RWPE2 (cell line): ENCODE results near the gene ATAT1.
A peak's percentile ranks its signal among the peaks of the same experiment; 100 is the strongest.

Experiments
- ATAC-seq: fragments of 200-7000 bp; cut with Tn5 transposase; 3 replicates; pipeline ENCODE4 v1.9.1; 2021; ENCODE audit warnings: low read depth
- DNase-seq: peaks from one replicate; pipeline ENCODE4 v3.0.0-alpha.2; 2020; ENCODE audit warnings: low spot score
- H3K27ac ChIP-seq: fragments of 450-650 bp; 2 replicates; pipeline ENCODE4 v1.5.1; 2017; ENCODE audit warnings: mild to moderate bottlenecking; ENCODE audit not compliant: poor library complexity, severe bottlenecking
- H3K27me3 ChIP-seq: fragments of 250-450 bp; sonication (Bioruptor Pico); 2 replicates; pipeline ENCODE4 v1.5.1; 2021; ENCODE audit warnings: mild to moderate bottlenecking, moderate library complexity; ENCODE audit not compliant: insufficient read depth, poor library complexity, severe bottlenecking
- H3K36me3 ChIP-seq: fragments of 250-450 bp; sonication (Bioruptor Pico); 2 replicates; pipeline ENCODE4 v1.5.1; 2020; ENCODE audit warnings: low read depth, mild to moderate bottlenecking, moderate library complexity
- H3K4me1 ChIP-seq: fragments of 250-450 bp; sonication (Bioruptor Pico); 2 replicates; pipeline ENCODE4 v1.5.1; 2021; ENCODE audit warnings: mild to moderate bottlenecking, moderate library complexity; ENCODE audit not compliant: insufficient read depth, poor library complexity, severe bottlenecking
- H3K4me3 ChIP-seq: fragments of 250-450 bp; sonication (Bioruptor Pico); 2 replicates; pipeline ENCODE4 v1.5.1; 2021; ENCODE audit warnings: mild to moderate bottlenecking, moderate library complexity; ENCODE audit not compliant: severe bottlenecking
- H3K9me3 ChIP-seq: fragments of 250-450 bp; sonication (Bioruptor Pico); 2 replicates; pipeline ENCODE4 v1.5.1; 2021; ENCODE audit warnings: mild to moderate bottlenecking, moderate library complexity; ENCODE audit not compliant: severe bottlenecking
- TF ChIP-seq, protein P1 (sequence below): fragments of 450-650 bp; IDR thresholded peaks from one replicate; pipeline ENCODE4 v1.5.1; 2017; ENCODE audit warnings: mild to moderate bottlenecking, moderate library complexity; ENCODE audit not compliant: poor library complexity, severe bottlenecking

ATAT1 gene

DNA sequence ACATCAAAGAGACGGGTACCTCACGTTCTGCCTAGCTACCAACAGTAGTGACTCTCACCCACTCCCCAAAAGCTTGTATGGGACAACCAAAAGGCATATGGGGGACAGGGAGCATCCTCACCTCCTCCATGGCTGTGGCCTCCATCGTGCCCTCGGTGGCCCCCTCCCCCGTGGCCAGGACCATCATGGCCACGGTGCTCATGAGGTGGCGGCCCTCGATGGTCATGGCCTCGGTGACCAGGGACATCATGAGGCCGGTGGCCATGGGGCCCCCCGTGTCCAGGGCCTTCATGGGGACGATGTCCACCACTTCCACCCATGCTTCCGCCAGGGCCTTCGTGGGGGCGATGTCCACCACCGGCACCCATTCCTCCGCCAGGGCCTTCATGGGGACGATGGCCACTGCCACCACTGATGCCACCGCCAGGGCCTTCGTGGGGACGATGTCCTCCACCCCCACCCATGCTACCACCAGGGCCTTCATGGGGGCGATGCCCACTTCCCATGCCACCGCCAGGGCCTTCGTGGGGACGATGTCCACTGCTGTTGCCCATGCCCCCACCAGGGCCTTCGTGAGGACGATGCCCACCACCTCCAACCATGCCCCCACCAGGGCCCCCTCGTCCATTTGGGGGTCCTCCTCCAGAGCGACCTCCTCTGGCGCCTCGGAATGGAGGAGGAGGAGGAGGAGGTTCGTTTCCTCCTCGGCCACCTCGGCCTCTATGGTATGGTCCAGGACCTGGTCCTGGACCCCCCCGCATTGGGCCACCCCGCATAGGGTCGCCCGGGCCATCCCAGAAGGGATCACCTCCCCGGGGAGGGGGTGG is 24.6 kb upstream of the ATAT1 start:
- ATAC-seq (no peak), DNase-seq (no peak)
- Histone ChIP-seq H3K36me3 (peaks cover 71% of the 10 kb centered on the region), H3K9me3 (no peaks in the 10 kb centered on the region), H3K4me3 (no peak overlapping the region), H3K27me3 (no peaks in the 10 kb centered on the region), H3K27ac (no peak overlapping the region), H3K4me1 (no peaks in the 10 kb centered on the region)
- TF ChIP-seq, protein P1, sequence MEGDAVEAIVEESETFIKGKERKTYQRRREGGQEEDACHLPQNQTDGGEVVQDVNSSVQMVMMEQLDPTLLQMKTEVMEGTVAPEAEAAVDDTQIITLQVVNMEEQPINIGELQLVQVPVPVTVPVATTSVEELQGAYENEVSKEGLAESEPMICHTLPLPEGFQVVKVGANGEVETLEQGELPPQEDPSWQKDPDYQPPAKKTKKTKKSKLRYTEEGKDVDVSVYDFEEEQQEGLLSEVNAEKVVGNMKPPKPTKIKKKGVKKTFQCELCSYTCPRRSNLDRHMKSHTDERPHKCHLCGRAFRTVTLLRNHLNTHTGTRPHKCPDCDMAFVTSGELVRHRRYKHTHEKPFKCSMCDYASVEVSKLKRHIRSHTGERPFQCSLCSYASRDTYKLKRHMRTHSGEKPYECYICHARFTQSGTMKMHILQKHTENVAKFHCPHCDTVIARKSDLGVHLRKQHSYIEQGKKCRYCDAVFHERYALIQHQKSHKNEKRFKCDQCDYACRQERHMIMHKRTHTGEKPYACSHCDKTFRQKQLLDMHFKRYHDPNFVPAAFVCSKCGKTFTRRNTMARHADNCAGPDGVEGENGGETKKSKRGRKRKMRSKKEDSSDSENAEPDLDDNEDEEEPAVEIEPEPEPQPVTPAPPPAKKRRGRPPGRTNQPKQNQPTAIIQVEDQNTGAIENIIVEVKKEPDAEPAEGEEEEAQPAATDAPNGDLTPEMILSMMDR: no peak

- H3K36me3 ChIP-seq: peaks cover 84% of the 10 kb centered on the region
- ATAC-seq (no peak), DNase-seq (no peak)
- no peak overlapping the region for H3K4me3 ChIP-seq
- H3K27ac ChIP-seq: no peak overlapping the region
- no peaks in the 10 kb centered on the region for H3K4me1 ChIP-seq
- H3K9me3 ChIP-seq: no peaks in the 10 kb centered on the region
- H3K27me3 ChIP-seq: no peaks in the 10 kb centered on the region
- TF ChIP-seq, protein P1: no peak
Observed at GRCh38 chr6:30603961-30604360, 22.7 kb upstream of the ATAT1 start.

DNA sequence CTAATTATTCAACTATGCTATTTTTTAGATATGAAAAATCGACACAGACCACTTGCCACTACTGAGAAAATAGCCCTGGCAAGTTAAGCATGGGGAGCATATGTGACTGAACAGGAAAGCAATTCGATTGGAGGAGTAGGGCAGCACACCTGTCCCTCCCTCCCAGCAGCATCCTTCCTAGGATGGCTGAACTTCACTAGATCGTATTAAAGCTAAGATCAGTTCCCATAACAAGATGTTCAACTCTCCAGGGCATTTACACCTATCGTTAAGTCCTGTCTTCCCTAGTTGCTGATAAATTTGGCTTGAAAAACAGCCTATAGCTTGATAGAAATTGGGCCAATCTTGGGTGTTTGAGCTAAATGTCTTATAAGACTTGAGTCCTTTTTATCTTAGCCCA is 16.6 kb upstream of the ATAT1 start:
- no peak overlapping the region for H3K27ac ChIP-seq
- TF ChIP-seq, protein P1: no peak
- peaks cover 60% of the 10 kb centered on the region for H3K36me3 ChIP-seq
- no peak overlapping the region for H3K4me3 ChIP-seq
- peaks cover 15% of the 10 kb centered on the region for H3K4me1 ChIP-seq
- no peaks in the 10 kb centered on the region for H3K27me3 ChIP-seq
- DNase-seq (no peak), ATAC-seq (no peak)
- no peaks in the 10 kb centered on the region for H3K9me3 ChIP-seq

DNA sequence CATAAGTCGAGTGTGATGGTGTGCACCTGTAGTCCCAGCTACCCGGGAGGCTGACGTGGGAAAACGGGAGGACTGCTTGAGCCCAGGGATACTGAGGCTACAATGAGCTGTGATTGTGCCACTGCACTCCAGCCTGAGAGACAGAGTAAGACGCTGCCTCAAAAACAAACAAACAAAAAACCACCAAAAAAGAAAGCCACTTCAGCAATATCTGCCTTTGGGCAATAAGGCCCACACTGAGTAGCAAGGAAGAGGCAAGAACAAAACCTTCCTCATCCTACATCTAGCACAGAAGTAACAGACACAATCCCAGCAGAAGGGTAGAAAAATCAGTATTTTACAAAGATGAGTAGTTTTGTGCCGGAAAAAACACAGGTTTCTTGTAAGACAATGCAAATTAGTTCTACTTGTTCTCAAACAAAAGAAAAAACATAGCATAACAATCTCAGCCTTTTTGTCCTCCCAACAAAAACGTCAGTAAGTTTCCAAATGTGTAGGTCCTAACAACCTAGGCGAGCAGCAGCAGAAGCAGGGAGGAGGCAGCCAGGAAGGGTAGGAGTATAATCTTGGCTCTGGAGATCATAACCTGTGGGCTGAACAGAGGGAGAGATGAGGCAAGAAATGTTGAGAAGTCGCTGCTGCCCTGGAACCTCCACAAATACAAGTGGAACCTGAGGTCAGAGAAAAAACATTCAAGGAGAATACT is 15.4 kb upstream of the ATAT1 start:
- H3K9me3 ChIP-seq: no peaks in the 10 kb centered on the region
- H3K36me3 ChIP-seq: peaks cover 59% of the 10 kb centered on the region
- H3K4me3 ChIP-seq: no peak overlapping the region
- no peaks in the 10 kb centered on the region for H3K27me3 ChIP-seq
- H3K4me1 ChIP-seq: peaks cover 15% of the 10 kb centered on the region
- no peak overlapping the region for H3K27ac ChIP-seq
- no peak for ATAC-seq
- DNase-seq: no peak
- TF ChIP-seq, protein P1: no peak

DNA sequence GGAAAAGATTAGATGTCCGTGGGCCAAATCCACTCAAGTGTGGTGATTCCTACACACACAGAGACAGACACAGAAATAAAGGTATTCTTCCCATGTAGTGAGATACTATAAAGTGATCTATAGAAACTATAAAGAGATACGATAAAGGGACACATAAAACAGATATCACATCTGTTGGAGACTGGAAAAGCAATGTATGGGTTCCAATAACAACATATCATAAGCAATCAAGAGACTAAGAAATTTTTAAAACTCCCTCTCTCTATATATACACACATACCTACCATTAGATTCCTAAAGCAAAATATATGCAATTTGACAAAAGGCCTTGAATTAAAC is 14.8 kb upstream of the ATAT1 start:
- Histone ChIP-seq H3K36me3 (peaks cover 59% of the 10 kb centered on the region), H3K27ac (peak overlapping the region; percentile 82), H3K27me3 (no peaks in the 10 kb centered on the region), H3K4me1 (peaks cover 15% of the 10 kb centered on the region), H3K4me3 (no peak overlapping the region), H3K9me3 (no peaks in the 10 kb centered on the region)
- ATAC-seq (no peak), DNase-seq (no peak)
- TF ChIP-seq, protein P1: no peak
